Colonic mucosa (tissue), 4 donors: Measurements from ENCODE around the gene PDE9A. TPM values are rescaled to one million over a fixed set of nuclear protein-coding genes. Genes with fewer than 3 reads are reported as not detected.

Source experiments
- DNase-seq: peaks from one replicate; pipeline ENCODE4 v3.0.0-alpha.2; 2020
- H3K27ac ChIP-seq: fragments of 200-600 bp; one replicate; pipeline ENCODE4 v1.8.0; 2021
- H3K27me3 ChIP-seq: fragments of 200-600 bp; one replicate; pipeline ENCODE4 v1.8.0; 2021
- H3K36me3 ChIP-seq: fragments of 200-600 bp; one replicate; pipeline ENCODE4 v1.8.0; 2021
- H3K4me1 ChIP-seq: fragments of 200-600 bp; one replicate; pipeline ENCODE4 v1.8.0; 2021; ENCODE audit warnings: mild to moderate bottlenecking
- H3K4me3 ChIP-seq: fragments of 200-600 bp; one replicate; pipeline ENCODE4 v1.8.0; 2021
- H3K9ac ChIP-seq, 2 donors: one replicate each; pipeline ENCODE4 v1.7.0; 2013; ENCODE audit warnings: control low read depth in 2 of 2, low read depth in 2 of 2, low read length in 2 of 2
- H3K9me3 ChIP-seq: fragments of 200-600 bp; one replicate; pipeline ENCODE4 v1.8.0; 2021
- intact Hi-C: fragments of 100-400 bp; cut with DNase I; formaldehyde crosslinking; loops from one replicate; pipeline ENCODE4 v1.14.1; 2022
- total RNA-seq, 2 donors: library from RNA; stranded (reverse); fragmentation: NEBNext Ultra II Directional in 1 of 2; extraction: Animal tissue kit (Norgen Biotek cat#: 25700) in 1 of 2; gene quantifications; one replicate each; pipeline ENCODE4 v1.2.1, GENCODE V29; 2021
- TF ChIP-seq, protein P1 (sequence below): fragments of 200-600 bp; IDR thresholded peaks from one replicate; pipeline ENCODE4 v1.8.0; 2022; ENCODE audit warnings: antibody characterized with exemption, mild to moderate bottlenecking
- donor health status: healthy.
- donor health status: DM: no; HTN: no; CAD: no.
- donor health status: DM: no; HTN: no; CAD: no.

The PDE9A gene
- total RNA-seq, 2 donors from 2014 or later = 37.5 to 56.0 TPM

DNA sequence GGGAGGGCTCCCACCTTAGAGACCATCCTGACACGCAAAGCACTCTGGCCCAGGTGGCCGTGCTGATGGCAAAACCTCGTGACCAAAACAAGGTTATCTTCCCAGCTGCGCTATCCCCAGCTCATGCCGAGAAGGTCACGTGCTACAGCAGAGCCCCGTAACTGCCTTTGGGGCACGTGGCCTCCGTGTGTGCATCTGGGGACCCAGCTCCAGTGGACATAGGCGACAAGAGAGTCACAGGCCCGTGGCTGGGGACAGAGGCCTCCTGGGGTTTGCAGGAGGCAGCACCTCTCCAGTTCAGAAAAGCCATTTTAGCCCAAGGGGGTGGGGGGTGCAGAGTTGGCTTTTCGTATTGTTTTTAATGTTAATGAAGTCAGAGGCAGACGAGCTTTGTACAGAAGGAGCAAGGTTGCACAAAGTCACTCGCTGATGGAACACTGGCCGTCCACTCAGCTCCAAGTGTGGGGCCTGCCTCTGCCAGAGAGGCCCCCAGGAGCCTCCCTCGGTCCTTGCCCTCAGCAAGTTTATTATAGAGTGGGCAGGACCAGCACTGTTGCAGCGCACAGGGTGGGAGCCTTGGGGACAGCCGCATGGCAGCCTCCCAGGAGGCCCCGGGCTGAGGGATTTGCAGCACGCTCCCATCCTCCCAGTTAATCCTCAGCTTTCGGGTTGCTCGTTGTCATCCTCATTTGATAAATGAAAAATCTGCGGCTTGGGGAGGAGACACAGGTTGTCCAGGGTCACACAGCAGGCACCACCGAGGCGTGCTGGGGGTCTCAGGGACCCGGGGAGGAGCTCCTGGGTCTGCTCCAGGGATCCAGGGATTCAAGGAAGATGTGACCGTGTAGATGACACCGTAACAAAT, 8.0 kb upstream of the PDE9A start:
- H3K27me3 ChIP-seq = no peaks in the 10 kb centered on the region
- H3K4me3 ChIP-seq = no peak overlapping the region
- no peak for DNase-seq
- no peaks in the 10 kb centered on the region for H3K9me3 ChIP-seq
- intact Hi-C loops = no loop called here
- H3K4me1 ChIP-seq = peaks cover under 1% of the 10 kb centered on the region
- no peak overlapping the region for H3K9ac ChIP-seq
- H3K27ac ChIP-seq = no peak overlapping the region
- TF ChIP-seq, protein P1, sequence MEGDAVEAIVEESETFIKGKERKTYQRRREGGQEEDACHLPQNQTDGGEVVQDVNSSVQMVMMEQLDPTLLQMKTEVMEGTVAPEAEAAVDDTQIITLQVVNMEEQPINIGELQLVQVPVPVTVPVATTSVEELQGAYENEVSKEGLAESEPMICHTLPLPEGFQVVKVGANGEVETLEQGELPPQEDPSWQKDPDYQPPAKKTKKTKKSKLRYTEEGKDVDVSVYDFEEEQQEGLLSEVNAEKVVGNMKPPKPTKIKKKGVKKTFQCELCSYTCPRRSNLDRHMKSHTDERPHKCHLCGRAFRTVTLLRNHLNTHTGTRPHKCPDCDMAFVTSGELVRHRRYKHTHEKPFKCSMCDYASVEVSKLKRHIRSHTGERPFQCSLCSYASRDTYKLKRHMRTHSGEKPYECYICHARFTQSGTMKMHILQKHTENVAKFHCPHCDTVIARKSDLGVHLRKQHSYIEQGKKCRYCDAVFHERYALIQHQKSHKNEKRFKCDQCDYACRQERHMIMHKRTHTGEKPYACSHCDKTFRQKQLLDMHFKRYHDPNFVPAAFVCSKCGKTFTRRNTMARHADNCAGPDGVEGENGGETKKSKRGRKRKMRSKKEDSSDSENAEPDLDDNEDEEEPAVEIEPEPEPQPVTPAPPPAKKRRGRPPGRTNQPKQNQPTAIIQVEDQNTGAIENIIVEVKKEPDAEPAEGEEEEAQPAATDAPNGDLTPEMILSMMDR = no peak
- H3K36me3 ChIP-seq = no peaks in the 10 kb centered on the region

DNA sequence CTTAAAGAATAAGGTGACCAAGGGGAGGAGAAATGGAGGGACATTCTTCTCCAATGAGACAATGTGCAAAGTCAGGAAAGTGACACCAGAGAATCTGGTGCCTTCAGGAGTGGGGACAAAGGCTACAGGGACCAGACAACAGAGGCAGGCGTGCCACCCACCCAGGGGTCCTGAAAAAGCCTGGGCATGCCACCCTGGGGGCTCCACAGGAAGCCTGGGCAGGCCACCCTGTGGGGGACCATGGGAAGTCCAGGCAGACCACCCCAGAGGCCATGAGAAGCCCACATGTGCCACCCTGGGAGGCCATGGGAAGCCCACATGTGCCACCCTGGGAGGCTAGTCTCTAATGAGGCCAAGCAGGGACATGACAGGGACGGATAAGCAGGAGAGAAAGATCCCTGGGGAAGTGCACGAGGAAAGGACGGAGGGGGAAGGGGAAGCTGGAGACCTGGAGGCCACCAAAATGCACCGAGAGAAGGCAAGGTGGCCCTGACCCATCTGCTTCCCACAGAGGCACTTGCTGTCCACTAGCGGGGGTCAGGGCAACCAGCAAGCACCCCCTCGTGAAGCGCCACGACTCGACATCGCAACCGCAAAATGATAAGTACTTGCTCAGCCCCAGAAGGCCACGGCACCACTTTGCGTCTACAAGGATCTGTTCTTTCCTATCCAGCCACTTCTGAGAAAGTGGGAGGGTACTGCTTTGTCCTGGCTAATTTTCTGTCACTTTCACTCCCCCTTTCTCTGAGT, 7.2 kb upstream of the PDE9A start:
- H3K27me3 ChIP-seq = no peaks in the 10 kb centered on the region
- no peaks in the 10 kb centered on the region for H3K4me1 ChIP-seq
- H3K9ac ChIP-seq = no peak overlapping the region
- no peak overlapping the region for H3K4me3 ChIP-seq
- H3K27ac ChIP-seq = no peak overlapping the region
- DNase-seq = no peak
- no peaks in the 10 kb centered on the region for H3K36me3 ChIP-seq
- intact Hi-C loops = no loop called here
- H3K9me3 ChIP-seq = no peaks in the 10 kb centered on the region
- TF ChIP-seq, protein P1 = no peak

DNA sequence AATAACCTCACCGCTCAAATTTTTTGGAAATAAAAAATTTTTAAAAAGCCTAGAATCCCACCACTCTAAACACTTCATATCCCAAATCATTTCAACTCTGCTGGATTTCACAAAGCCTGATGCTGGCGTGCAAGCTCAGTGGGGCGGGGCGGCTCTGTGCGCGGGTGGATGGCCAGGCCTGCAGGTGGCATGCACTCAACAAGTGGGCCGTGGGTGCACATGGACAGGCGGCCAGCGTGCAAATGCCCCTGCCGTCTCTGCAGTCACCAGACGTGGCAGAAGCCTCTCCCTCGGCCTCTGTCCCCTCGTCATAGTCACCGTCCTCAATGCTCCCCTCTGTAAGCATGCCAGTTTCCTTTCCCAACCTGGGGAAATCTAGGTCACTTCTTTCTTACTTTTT, 6.6 kb upstream of the PDE9A start:
- H3K9me3 ChIP-seq = no peaks in the 10 kb centered on the region
- H3K36me3 ChIP-seq = no peaks in the 10 kb centered on the region
- TF ChIP-seq, protein P1 = no peak
- no peak for DNase-seq
- intact Hi-C loops = no loop called here
- no peak overlapping the region for H3K9ac ChIP-seq
- no peak overlapping the region for H3K4me3 ChIP-seq
- no peaks in the 10 kb centered on the region for H3K4me1 ChIP-seq
- no peaks in the 10 kb centered on the region for H3K27me3 ChIP-seq
- no peak overlapping the region for H3K27ac ChIP-seq

DNA sequence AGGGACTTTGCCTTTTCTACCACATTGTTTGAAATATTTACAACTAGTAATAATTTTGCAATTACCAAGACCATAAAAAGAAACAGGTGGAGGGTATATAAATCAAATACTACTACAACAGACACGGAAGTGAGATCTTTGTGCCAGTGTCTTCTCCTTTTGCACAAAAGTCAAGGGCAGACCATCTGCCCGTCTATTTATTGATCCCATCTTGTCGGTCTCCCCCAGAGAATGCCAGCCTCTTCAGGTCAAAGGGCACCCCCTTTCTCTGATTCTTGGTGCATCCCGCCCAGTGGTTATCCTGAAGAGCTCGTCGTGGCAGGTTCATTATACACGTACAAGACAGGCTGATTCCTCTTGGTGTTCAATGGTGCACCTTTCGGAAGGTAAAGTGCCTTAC, 4.8 kb upstream of the PDE9A start:
- peaks cover 6% of the 10 kb centered on the region for H3K4me1 ChIP-seq
- intact Hi-C loops = no loop called here
- no peaks in the 10 kb centered on the region for H3K36me3 ChIP-seq
- DNase-seq = no peak
- H3K4me3 ChIP-seq = no peak overlapping the region
- H3K9ac ChIP-seq = no peak overlapping the region
- H3K9me3 ChIP-seq = no peaks in the 10 kb centered on the region
- H3K27ac ChIP-seq = no peak overlapping the region
- no peaks in the 10 kb centered on the region for H3K27me3 ChIP-seq
- TF ChIP-seq, protein P1 = no peak

DNA sequence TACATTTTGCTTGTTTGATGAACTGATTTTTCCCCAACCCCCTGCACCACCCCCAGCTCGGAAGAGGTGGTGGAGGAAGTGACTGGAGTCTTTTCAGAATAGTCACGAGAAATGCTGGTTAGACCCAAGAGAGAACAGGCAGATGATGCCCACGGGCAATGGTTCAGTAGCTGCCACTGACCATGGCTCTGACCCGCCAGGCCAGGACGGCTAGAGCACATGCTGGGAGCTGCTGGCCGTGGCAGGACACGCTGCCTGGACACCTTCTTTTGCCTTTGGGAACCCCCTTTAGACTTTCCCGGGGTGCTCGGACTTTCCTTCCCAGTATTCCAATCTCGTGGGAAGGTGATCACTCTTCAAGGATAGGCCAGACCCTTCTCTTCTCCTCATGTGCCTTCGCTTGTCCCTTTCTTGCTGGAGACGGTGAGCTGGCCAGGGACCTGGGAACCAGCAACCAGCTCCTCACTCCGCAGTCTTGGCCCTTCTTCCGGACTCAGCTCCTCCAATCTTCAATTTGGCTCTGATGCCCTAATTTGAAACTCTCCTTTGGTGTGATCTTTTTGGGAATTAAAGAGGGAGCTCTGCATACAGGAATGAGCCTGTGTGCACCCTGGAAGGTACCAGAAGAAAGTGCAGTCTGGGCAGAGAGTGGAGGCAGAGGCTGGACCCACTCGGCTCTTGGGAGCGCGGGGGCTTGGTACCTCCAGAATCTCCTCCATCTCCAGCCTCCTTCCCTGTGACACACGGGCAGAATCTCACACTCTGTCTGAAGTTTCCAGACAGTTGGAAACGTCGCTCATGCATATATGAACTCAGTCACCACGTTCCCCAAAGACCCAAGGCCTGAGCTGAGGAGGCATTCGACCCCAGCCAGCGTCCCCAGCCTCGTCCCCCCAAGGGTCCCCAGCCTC, 4.0 kb upstream of the PDE9A start:
- no peak for DNase-seq
- H3K27me3 ChIP-seq = no peaks in the 10 kb centered on the region
- no peaks in the 10 kb centered on the region for H3K9me3 ChIP-seq
- H3K4me3 ChIP-seq = no peak overlapping the region
- TF ChIP-seq, protein P1 = no peak
- H3K36me3 ChIP-seq = no peaks in the 10 kb centered on the region
- H3K4me1 ChIP-seq = peaks cover 6% of the 10 kb centered on the region
- no peak overlapping the region for H3K27ac ChIP-seq
- H3K9ac ChIP-seq = peak overlapping the region in 1 of 2 donors; percentile 12
- intact Hi-C loops = loop anchor here (10.0 kb wide), 1 partner anchor 165 kb away; no protein-coding TSS in a partner anchor
